Stomach (tissue), 9 donors: Measurements from ENCODE around the gene GJA5. TPM values are rescaled to one million over a fixed set of nuclear protein-coding genes. Genes with fewer than 3 reads are reported as not detected.
"Not testable (repeated sequence)": the region's sequence is repeated elsewhere in the genome, so short reads cannot be mapped to it uniquely, and the experiment has no call there.

Experiments
- DNase-seq, 2 donors: peaks; one replicate each; pipeline versions ENCODE4 v3.0.0 to v3.0.0-alpha.2; 2013 to 2019
- H3K27ac ChIP-seq, 5 donors: fragments of 200-600 bp in 4 of 5; sonication (generic) in 4 of 5; one replicate each; pipeline ENCODE4 v1.5.1; 2013 to 2019; ENCODE audit warnings: mild to moderate bottlenecking in 1 of 5, moderate library complexity in 1 of 5
- H3K27me3 ChIP-seq, 3 donors: fragments of 200-600 bp; sonication (generic); one replicate each; pipeline ENCODE4 v1.5.1; 2017 to 2019; ENCODE audit warnings: mixed run types in 1 of 3
- H3K36me3 ChIP-seq, 4 donors: fragments of 200-600 bp; sonication (generic); 1 replicate in 3 of 4; 2 replicates in 1 of 4; pipeline ENCODE4 v1.5.1; 2016 to 2019
- H3K4me1 ChIP-seq, 4 donors: fragments of 200-600 bp; sonication (generic); one replicate each; pipeline ENCODE4 v1.5.1; 2016 to 2019
- H3K4me3 ChIP-seq, 4 donors: fragments of 200-600 bp; sonication (generic) in 3 of 4; one replicate each; pipeline ENCODE4 v1.5.1; 2016 to 2019; ENCODE audit warnings: mild to moderate bottlenecking in 1 of 4
- H3K9me3 ChIP-seq, 4 donors: fragments of 200-600 bp; sonication (generic); one replicate each; pipeline ENCODE4 v1.5.1; 2016 to 2019
- EP300 ChIP-seq: sonication (generic); formaldehyde crosslinking; IDR thresholded peaks from one replicate; pipeline ENCODE4 v1.6.1; 2017; ENCODE audit warnings: antibody characterized with exemption
- POLR2A ChIP-seq, 4 donors: fragments of 450-650 bp; IDR thresholded peaks; one replicate each; pipeline ENCODE4 v1.6.1; 2016; ENCODE audit warnings: antibody characterized with exemption in 4 of 4, control low read depth in 2 of 4, mild to moderate bottlenecking in 1 of 4, moderate library complexity in 1 of 4
- POLR2AphosphoS5 ChIP-seq, 3 donors: sonication (generic); formaldehyde crosslinking; IDR thresholded peaks; one replicate each; pipeline ENCODE4 v1.6.1; 2016; ENCODE audit warnings: antibody characterized with exemption in 3 of 3
- WGBS, 5 donors: extraction: QIAGEN DNeasy Blood & Tissue Kit in 3 of 5; methylation state at CpG; one replicate each; pipeline versions ENCODE4 v1.1.5 to v1.1.7; 2013 to 2018; 5-methylcytosine and 5-hydroxymethylcytosine counted together
- intact Hi-C: fragments of 100-400 bp; cut with DNase I; formaldehyde crosslinking; loops from one replicate; pipeline ENCODE4 v1.15.1; 2023; ENCODE audit warnings: low total_unique reads
- polyA plus RNA-seq, 3 donors: library from polyadenylated mRNA; stranded (reverse); fragments of 200-250 nt; gene quantifications; one replicate each; pipeline ENCODE4 v1.2.3, GENCODE V29; 2013
- total RNA-seq, 5 donors: library from RNA; depleted of rRNA; stranded (reverse); fragments of >200 nt; gene quantifications; one replicate each; pipeline versions ENCODE4 v1.1.0 to v1.2.3, GENCODE V29; 2014 to 2016
- TF ChIP-seq, protein P1 (sequence below), 7 experiments: fragments of 450-650 bp in 4 of 7; fragments of 200-600 bp in 3 of 7; sonication (generic) in 3 of 7; IDR thresholded peaks; one replicate each; pipeline ENCODE4 v1.5.1; 2016 to 2019; ENCODE audit warnings: antibody characterized with exemption in 7 of 7, control low read depth in 2 of 7, mild to moderate bottlenecking in 1 of 7
- donor health status: healthy with polysubstance abuse.
- donor health status: Bipolar disorder and iron deficiency.
- donor health status: healthy.

The GJA5 gene
- total and polyA plus RNA-seq, 8 donors = under 0.01 to 4.8 (median 1.1) TPM; not detected in 1

DNA sequence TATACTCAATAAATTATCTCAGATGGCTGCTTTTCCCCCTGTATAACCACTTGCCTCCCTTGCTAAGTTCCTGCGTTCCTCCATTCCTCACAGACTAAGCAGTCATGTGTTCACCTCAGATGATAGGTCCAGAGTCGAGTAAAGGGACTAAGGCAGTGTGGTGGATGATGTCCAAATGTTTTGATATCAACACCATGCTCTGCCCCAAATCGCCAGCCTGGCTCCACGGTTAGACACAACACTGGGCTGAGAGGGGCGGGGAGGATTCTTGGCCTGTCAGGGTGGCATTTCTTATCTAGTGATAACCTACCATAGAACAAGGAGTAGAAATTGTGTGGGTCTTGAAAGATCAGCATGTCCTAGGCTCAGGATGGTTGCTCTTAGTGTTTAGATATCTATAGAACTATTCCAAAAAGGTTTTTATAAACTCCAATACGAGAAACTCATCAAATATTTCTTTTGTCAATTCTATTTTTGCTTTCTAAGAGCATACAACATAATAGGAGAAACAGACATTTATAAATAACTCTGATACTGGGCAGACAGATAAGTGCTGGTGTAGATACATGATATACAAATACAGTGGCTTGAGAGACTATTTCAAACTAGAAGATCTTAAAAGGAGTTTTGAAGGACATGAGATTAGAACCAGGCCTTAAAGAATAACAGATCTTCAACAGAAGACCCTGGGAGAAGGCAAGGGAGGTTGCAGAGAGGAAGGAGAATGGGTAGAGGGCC is 21.5 kb downstream of the GJA5 start:
- 71 to 84% (median 78%) methylated on average over 6 of the region's 6 CpGs for WGBS, 5 donors
- no peaks in the 10 kb centered on the region for H3K9me3 ChIP-seq
- no peaks in the 10 kb centered on the region for H3K27me3 ChIP-seq
- no peaks in the 10 kb centered on the region for H3K36me3 ChIP-seq
- H3K27ac ChIP-seq = no peak overlapping the region
- intact Hi-C loops = no loop called here
- H3K4me1 ChIP-seq = no peaks in the 10 kb centered on the region
- no peak for DNase-seq
- H3K4me3 ChIP-seq = no peak overlapping the region
- TF ChIP-seq POLR2AphosphoS5 (IDR thresholded peaks at IDR 0.05) (no peak), POLR2A (IDR thresholded peaks at IDR 0.05) (no peak), EP300 (no peak)
- TF ChIP-seq, protein P1, sequence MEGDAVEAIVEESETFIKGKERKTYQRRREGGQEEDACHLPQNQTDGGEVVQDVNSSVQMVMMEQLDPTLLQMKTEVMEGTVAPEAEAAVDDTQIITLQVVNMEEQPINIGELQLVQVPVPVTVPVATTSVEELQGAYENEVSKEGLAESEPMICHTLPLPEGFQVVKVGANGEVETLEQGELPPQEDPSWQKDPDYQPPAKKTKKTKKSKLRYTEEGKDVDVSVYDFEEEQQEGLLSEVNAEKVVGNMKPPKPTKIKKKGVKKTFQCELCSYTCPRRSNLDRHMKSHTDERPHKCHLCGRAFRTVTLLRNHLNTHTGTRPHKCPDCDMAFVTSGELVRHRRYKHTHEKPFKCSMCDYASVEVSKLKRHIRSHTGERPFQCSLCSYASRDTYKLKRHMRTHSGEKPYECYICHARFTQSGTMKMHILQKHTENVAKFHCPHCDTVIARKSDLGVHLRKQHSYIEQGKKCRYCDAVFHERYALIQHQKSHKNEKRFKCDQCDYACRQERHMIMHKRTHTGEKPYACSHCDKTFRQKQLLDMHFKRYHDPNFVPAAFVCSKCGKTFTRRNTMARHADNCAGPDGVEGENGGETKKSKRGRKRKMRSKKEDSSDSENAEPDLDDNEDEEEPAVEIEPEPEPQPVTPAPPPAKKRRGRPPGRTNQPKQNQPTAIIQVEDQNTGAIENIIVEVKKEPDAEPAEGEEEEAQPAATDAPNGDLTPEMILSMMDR (IDR thresholded peaks at IDR 0.05) = no peak

DNA sequence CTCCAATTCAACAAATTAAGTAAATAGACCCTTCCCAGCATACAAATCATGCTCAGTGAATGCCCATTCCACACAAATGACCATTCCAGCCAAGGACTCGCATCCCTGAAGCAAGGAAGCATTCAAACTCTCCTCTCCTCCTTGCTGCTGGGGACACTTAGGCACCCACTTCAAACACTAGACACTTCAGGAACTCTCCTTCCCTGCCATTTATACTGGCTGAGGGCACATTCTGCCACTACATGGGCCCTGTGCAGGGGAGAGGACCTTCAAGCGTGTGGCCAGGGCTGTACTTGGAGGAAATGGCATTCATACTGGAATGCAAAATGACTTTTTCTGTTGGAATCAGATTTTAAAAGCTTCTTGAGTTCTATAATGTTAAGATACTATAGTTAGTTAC is 22.3 kb downstream of the GJA5 start:
- 90 to 98% (median 93%) methylated on average over 2 of the region's 2 CpGs for WGBS, 5 donors
- DNase-seq = no peak
- Histone ChIP-seq H3K36me3 (no peaks in the 10 kb centered on the region), H3K27me3 (no peaks in the 10 kb centered on the region), H3K4me3 (no peak overlapping the region), H3K9me3 (no peaks in the 10 kb centered on the region), H3K27ac (no peak overlapping the region), H3K4me1 (no peaks in the 10 kb centered on the region)
- intact Hi-C loops = no loop called here
- TF ChIP-seq POLR2A (IDR thresholded peaks at IDR 0.05) (no peak), POLR2AphosphoS5 (IDR thresholded peaks at IDR 0.05) (no peak), EP300 (no peak)
- TF ChIP-seq, protein P1 (IDR thresholded peaks at IDR 0.05) = no peak

DNA sequence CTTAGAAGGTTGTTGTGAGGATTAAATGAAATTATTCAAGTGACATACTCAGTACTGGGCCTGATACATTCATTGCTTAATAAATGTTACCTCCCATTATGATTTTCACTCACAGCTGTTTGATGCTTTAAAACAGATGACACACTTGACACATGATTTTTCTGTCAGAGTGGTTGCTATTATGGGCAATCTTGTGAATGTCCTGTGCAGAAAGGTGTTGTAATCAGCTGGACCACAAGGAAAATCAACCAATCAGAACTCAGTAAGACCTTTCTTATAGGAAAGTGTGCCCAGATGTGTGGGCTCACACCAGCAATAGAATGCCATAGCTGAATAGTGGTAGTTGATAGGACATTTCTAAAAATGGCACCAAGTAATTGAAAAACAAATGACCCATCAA is 23.5 kb downstream of the GJA5 start:
- intact Hi-C loops = no loop called here
- H3K36me3 ChIP-seq = no peaks in the 10 kb centered on the region
- no peaks in the 10 kb centered on the region for H3K9me3 ChIP-seq
- no peak for TF ChIP-seq POLR2AphosphoS5 (IDR thresholded peaks at IDR 0.05)
- TF ChIP-seq POLR2A (IDR thresholded peaks at IDR 0.05) = no peak
- TF ChIP-seq EP300 = no peak
- TF ChIP-seq, protein P1 (IDR thresholded peaks at IDR 0.05) = no peak
- no peak overlapping the region for H3K4me3 ChIP-seq
- no peaks in the 10 kb centered on the region for H3K4me1 ChIP-seq
- no peaks in the 10 kb centered on the region for H3K27me3 ChIP-seq
- no peak overlapping the region for H3K27ac ChIP-seq
- no peak for DNase-seq

DNA sequence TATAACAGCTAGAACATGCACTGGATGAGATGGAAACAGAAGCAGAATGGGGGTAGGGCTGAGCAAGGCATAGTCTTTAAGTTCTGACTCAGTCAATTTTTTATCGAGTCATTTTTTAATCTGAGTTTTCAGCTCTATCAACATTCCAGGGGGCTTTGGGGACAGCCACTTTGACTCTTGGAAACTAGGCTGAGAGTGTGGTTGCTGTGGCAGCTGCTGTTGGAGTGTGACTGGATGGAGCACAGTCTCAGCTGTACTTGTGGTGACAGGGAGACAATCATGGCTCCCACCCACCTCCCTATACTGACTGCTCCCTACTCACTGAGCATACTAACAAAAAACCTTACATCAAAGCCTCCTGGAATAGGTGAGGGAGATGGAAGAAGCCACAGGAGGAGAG is 25.0 kb downstream of the GJA5 start:
- H3K9me3 ChIP-seq = no peaks in the 10 kb centered on the region
- no peak for DNase-seq
- H3K27me3 ChIP-seq = no peaks in the 10 kb centered on the region
- no peak overlapping the region for H3K4me3 ChIP-seq
- no peak overlapping the region for H3K27ac ChIP-seq
- TF ChIP-seq, protein P1 (IDR thresholded peaks at IDR 0.05) = no peak
- TF ChIP-seq POLR2A (IDR thresholded peaks at IDR 0.05) (no peak), POLR2AphosphoS5 (IDR thresholded peaks at IDR 0.05) (no peak), EP300 (no peak)
- H3K36me3 ChIP-seq = no peaks in the 10 kb centered on the region
- H3K4me1 ChIP-seq = no peaks in the 10 kb centered on the region
- 92 to 100% (median 93%) methylated on average over 1 of the region's 1 CpG for WGBS, 5 donors
- intact Hi-C loops = no loop called here

DNA sequence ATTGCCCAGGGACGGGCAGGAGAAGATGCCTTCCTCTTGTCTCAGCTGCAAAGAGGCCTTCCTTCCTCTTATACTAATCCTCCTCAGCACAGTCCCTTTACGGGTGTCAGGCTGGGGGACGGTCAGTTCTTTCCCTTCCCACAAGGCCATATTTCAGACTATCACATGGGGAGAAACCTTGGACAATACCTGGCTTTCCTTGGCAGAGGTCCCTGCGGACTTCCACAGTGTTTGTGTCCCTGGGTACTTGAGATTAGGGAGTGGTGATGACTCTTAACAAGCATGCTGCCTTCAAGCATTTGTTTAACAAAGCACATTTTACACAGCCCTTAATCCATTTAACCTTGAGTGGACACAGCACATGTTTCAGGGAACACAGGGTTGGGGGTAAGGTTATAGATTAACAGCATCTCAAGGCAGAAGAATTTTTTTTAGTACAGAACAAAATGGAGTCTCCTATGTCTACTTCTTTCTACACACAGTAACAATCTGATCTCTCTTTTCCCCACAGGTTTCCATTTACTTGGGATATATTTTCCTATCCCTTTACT is 26.0 kb downstream of the GJA5 start:
- H3K4me3 ChIP-seq, H3K4me1 ChIP-seq, DNase-seq, H3K9me3 ChIP-seq, H3K36me3 ChIP-seq, H3K27ac ChIP-seq, H3K27me3 ChIP-seq, intact Hi-C loops: not testable (repeated sequence)
- WGBS, 5 donors = 44 to 60% (median 48%) methylated on average over 4 of the region's 4 CpGs
